ENCODE data around the gene UBAP1. TPM values are rescaled to one million over a fixed set of nuclear protein-coding genes. Genes with fewer than 3 reads are reported as not detected.
A peak's percentile ranks its signal among the peaks of the same experiment; 100 is the strongest.
"Not testable (repeated sequence)": the region's sequence is repeated elsewhere in the genome, so short reads cannot be mapped to it uniquely, and the experiment has no call there.

UBAP1 gene
- total RNA-seq, result 10 to 100 TPM; 31.6 to 38.8 TPM

DNA sequence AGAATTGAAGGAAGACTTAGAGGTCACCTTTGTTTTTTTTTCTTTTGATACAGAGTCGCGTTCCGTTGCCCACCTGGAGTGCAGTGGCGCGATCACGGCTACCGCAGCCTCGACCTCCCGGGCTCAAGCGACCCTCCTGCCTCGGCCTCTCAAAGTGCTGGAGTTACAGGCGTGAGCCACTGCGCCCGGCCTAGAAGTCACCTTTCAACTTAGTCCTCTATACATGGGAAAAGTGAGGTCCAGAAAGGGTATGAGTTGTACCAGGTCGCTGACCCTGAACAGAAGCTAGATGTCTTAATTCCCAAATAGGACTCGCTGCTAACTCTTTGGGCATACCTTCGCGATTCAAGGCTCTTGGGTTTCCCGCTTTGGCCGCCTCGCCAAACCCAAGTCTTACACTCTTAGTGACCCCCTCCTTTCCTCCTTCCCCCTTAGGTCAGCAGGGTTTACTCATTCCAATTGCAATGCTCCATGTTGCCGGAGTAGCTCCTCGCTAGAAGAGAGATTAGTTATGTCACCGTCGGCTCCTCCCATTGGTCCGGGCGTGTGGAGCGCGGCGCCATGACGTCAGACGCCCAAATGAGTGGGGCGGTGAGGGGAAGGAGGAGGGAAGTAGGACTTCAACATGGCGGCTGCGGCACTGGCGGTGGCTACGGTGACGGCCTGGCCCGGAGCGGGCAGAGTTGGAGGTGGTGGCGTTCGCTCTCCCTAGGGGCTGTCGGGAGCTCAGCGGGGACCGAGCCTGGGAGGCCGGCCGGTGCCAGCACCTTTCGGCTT is at the start of gene UBAP1:
Gene UBAP1 (plus strand): TSS at position 608 of the 777 bp plus-strand sequence. CDS start 41,872 bp downstream, outside the sequence.
- peaks cover 21% of the 10 kb centered on the region for H3K4me1 Mint-ChIP-seq
- DNase-seq, result peak; percentile 98
- H3K4me3 Mint-ChIP-seq, result peak within 1 kb of the TSS; percentile 94
- CTCF ChIA-PET, result interaction anchor here (0.7 to 1.5 kb wide), 5 partner anchors 8 to 365 kb away, joined by 3 to 7 read pairs (median 3); no protein-coding TSS in a partner anchor
- POLR2A ChIA-PET, result interaction anchor here (0.5 kb wide), 1 partner anchor 44 kb away, joined by 3 read pairs; no protein-coding TSS in a partner anchor
- H3K9me3 Mint-ChIP-seq, result no peaks in the 10 kb centered on the region
- H3K27me3 Mint-ChIP-seq, result no peaks in the 10 kb centered on the region
- H3K36me3 Mint-ChIP-seq (ENCODE audit: low read depth), result peaks cover 3% of the 10 kb centered on the region
- peak within 1 kb of the TSS; percentile 96 for H3K27ac Mint-ChIP-seq

DNA sequence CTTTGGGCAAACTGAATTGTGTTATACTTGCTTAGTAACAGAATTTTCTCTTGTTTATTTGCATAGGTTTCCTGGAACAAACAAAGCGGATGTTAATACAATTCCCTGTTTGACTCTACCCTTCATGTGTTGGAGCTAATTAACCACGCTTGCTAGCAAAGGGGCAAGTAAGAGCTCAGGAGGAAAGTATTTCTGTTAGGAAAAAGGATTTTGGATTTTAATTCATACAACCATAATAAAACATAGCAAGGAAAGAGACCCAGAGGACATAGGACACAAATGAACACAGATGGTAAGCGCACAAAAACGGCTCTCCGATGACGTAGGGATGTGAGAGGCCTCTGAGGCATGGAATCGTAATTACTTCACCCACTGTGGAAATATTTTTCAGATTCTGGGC is 47.3 kb upstream of the UBAP1 start:
- H3K27me3 Mint-ChIP-seq, result no peaks in the 10 kb centered on the region
- no peak for DNase-seq
- H3K27ac Mint-ChIP-seq, result no peak overlapping the region
- no peaks in the 10 kb centered on the region for H3K9me3 Mint-ChIP-seq
- H3K36me3 Mint-ChIP-seq (ENCODE audit: low read depth), result no peaks in the 10 kb centered on the region
- CTCF ChIA-PET, result no interaction called here
- H3K4me3 Mint-ChIP-seq, result no peak overlapping the region
- H3K4me1 Mint-ChIP-seq, result peaks cover 5% of the 10 kb centered on the region
- POLR2A ChIA-PET, result no interaction called here

DNA sequence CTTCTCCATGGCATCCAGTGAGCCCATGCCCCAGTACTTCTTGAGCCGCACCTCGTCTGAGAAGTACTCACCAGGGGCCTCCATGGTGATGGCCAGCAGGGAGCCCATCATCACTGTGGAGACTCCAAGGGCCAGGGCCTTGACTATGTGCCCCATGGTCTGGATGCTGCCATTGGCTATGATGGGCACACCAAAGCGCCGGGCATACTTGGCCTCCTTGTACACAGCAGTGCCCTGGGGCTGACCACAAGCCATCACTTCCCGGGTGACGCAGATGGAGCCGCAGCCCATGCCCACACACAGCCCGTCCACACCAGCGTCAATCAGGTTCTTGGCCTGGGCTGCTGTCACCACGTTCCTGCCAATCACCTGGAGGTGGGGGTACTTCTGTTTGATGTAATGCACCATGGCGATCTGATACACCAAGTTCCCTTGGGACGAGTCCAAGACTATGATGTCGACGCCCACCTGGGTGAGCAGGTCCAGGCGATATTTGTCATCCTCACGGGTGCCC is 45.4 kb upstream of the UBAP1 start:
- ChIA-PET POLR2A (no interaction called here), CTCF (interaction anchor here (0.6 to 1.0 kb wide), 3 partner anchors 12 to 19 kb away, joined by 3 read pairs; no protein-coding TSS in a partner anchor)
- no peaks in the 10 kb centered on the region for H3K36me3 Mint-ChIP-seq (ENCODE audit: low read depth)
- H3K9me3 Mint-ChIP-seq, result no peaks in the 10 kb centered on the region
- H3K4me1 Mint-ChIP-seq, result no peaks in the 10 kb centered on the region
- H3K27me3 Mint-ChIP-seq, result no peaks in the 10 kb centered on the region
- H3K4me3 Mint-ChIP-seq, result no peak overlapping the region
- no peak for DNase-seq
- H3K27ac Mint-ChIP-seq, result no peak overlapping the region

DNA sequence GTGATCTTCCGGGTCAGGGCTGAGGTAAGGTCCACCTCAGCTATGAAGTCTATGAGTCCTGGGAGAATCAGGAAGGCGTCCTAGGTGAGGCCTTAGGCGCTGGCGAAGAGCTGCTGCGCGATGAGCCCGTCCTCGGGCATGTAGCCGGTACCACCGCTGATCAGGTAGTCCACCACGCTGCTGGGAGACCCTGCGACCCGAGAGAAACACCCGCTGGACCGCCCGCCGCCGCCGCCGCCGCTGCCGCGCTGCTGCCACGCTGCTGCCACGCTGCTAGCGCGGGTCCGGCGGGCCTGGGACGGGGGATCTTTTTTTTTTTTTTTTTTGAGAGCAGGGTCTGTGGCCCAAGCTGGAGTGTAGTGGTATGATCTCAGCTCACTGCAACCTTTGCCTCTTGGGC is 44.3 kb upstream of the UBAP1 start:
- ChIA-PET CTCF (interaction anchor here (0.6 to 1.0 kb wide), 3 partner anchors 11 to 18 kb away, joined by 3 read pairs; no protein-coding TSS in a partner anchor), POLR2A (no interaction called here)
- H3K4me3 Mint-ChIP-seq, result no peak overlapping the region
- no peaks in the 10 kb centered on the region for H3K36me3 Mint-ChIP-seq (ENCODE audit: low read depth)
- no peak for DNase-seq
- no peak overlapping the region for H3K27ac Mint-ChIP-seq
- H3K9me3 Mint-ChIP-seq, result no peaks in the 10 kb centered on the region
- peaks cover 5% of the 10 kb centered on the region for H3K4me1 Mint-ChIP-seq
- no peaks in the 10 kb centered on the region for H3K27me3 Mint-ChIP-seq

DNA sequence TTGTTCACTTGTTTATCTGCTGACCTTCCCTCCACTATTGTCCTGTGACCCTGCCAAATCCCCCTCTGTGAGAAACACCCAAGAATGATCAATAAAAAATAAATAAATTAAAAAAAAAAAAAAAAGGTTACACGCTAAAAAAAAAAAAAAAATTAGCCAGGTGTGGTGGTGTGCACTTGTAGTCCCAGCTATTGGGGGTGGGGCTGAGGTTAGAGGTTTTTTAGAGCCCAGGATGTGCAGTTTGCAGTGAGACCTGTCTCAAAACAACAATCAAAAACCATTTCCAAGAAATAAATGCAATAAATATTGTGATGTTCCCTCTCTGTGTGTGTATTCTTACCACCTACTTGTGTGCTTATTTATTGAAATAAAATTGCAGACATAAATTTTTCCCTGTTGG is 40.2 kb upstream of the UBAP1 start:
- H3K9me3 Mint-ChIP-seq; H3K27me3 Mint-ChIP-seq; H3K4me3 Mint-ChIP-seq; H3K36me3 Mint-ChIP-seq (ENCODE audit: low read depth); POLR2A ChIA-PET; H3K4me1 Mint-ChIP-seq: not testable (repeated sequence)
- CTCF ChIA-PET, result interaction anchor here (0.6 kb wide), 1 partner anchor 80 kb away, joined by 4 read pairs; no protein-coding TSS in a partner anchor
- peak overlapping the region; percentile 69 for H3K27ac Mint-ChIP-seq
- DNase-seq, result peak; percentile 43

DNA sequence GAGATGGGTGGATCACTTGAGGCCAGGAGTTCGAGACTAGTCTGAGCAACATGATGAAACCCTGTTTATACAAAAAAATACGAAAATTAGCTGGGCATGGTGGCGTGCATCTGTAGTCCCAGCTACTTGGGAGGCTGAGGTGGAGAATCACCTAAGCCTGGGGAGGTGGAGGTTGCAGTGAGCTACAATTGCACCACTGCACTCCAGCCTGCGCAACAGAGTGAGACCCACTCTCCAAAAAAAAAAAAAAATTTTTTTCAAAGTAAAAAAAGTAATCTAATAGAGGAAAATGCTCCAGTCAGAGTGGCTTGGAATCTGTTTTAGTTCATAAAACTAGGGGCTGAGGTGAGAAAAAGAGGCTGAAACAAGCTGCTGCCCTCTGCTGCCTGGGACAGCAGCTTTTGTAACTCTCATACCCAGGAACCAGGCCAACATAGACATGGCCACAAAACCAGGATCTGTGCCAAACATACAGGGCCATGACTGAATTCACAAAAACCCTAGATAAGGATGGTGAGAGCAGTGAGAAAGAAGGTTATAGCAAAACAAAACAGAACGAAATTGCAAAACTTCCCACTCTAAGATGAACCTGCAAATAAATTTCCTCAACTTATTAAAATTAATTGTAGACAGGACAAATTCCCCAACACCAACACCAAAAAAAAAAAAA is 39.2 kb upstream of the UBAP1 start:
- Mint-ChIP-seq H3K4me3 (no peak overlapping the region), H3K9me3 (no peaks in the 10 kb centered on the region), H3K27me3 (no peaks in the 10 kb centered on the region), H3K27ac (no peak overlapping the region), H3K36me3 (ENCODE audit: low read depth) (no peaks in the 10 kb centered on the region), H3K4me1 (peaks cover 8% of the 10 kb centered on the region)
- POLR2A ChIA-PET, result no interaction called here
- CTCF ChIA-PET, result interaction anchor here (0.6 to 0.7 kb wide), 3 partner anchors 28 to 1942 kb away, joined by 3 read pairs; no protein-coding TSS in a partner anchor
- DNase-seq, result no peak

DNA sequence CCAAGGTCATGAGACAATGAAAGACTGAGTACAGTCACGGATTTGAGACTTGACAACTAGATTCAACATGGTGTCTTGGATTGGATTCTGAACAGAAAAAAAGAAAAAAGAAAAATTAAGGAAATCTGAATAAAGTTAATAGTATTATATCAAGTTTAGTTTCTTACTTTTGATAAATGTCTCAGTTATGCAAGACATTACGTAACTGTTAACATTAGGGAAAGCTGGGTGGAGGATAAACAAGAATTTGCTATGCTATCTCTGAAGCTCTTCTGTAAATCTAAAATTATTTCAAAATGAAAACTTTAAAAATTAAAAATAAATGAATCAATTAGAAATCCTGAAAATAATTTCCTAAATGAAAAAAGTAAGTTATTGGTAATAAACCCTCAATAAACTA is 38.0 kb upstream of the UBAP1 start:
- DNase-seq, result no peak
- ChIA-PET POLR2A (no interaction called here), CTCF (interaction anchor here (1.5 kb wide), 1 partner anchor 17 kb away, joined by 7 read pairs; no protein-coding TSS in a partner anchor)
- Mint-ChIP-seq H3K9me3 (no peaks in the 10 kb centered on the region), H3K4me3 (no peak overlapping the region), H3K4me1 (peaks cover 8% of the 10 kb centered on the region), H3K36me3 (ENCODE audit: low read depth) (no peaks in the 10 kb centered on the region), H3K27ac (no peak overlapping the region), H3K27me3 (no peaks in the 10 kb centered on the region)

DNA sequence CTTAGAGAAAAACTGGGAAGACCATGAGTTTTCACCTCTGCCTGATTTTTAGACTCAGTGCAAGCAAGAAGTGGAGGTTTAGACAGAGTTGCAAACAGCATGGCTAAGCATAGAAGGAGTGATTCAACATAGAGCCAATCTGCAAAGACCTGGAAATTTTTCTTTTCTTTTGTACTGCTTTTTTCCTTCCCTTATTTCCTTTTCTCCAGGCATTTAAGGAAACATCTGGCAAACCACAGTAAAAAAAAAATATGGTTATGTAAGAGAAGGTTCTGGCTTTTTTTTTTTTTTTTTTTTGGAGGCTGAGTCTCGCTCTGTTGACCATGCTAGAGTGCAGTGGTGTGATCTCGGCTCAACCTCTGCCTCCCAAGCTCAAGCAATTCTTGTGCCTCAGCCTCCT is 35.7 kb upstream of the UBAP1 start:
- no peak for DNase-seq
- ChIA-PET CTCF (interaction anchor here (0.6 to 0.7 kb wide), 2 partner anchors 93 to 645 kb away, joined by 3 read pairs; no protein-coding TSS in a partner anchor), POLR2A (no interaction called here)
- no peak overlapping the region for H3K27ac Mint-ChIP-seq
- H3K27me3 Mint-ChIP-seq, result no peaks in the 10 kb centered on the region
- no peak overlapping the region for H3K4me3 Mint-ChIP-seq
- H3K36me3 Mint-ChIP-seq (ENCODE audit: low read depth), result no peaks in the 10 kb centered on the region
- H3K9me3 Mint-ChIP-seq, result no peaks in the 10 kb centered on the region
- H3K4me1 Mint-ChIP-seq, result peaks cover 8% of the 10 kb centered on the region

DNA sequence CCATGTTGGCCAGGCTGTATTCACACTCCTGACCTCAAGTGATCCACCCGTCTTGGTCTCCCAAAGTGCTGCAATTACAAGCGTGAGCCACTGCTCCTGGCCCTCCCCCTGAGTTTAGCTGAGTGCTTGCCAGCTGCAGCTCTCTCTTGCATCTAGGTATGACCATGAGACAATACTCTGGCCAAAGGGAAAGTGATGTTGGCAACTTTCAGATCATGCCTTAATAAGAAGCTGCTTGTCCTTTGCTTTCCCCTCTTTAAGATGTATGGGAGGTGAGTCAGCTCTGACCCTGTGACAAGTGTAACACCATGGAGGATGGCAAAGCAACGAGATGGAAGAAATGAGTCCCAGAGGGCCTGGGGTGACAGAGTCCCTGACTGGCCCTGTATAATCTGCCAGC is 33.7 kb upstream of the UBAP1 start:
- ChIA-PET POLR2A (interaction anchor here (0.6 kb wide), 1 partner anchor 207 kb away, joined by 4 read pairs; no protein-coding TSS in a partner anchor), CTCF (interaction anchor here (0.5 to 1.5 kb wide), 6 partner anchors 11 to 223 kb away, joined by 3 to 5 read pairs (median 3); no protein-coding TSS in a partner anchor)
- peaks cover 3% of the 10 kb centered on the region for H3K27me3 Mint-ChIP-seq
- no peak overlapping the region for H3K27ac Mint-ChIP-seq
- no peak overlapping the region for H3K4me3 Mint-ChIP-seq
- no peaks in the 10 kb centered on the region for H3K4me1 Mint-ChIP-seq
- no peak for DNase-seq
- no peaks in the 10 kb centered on the region for H3K36me3 Mint-ChIP-seq (ENCODE audit: low read depth)
- H3K9me3 Mint-ChIP-seq, result no peaks in the 10 kb centered on the region

DNA sequence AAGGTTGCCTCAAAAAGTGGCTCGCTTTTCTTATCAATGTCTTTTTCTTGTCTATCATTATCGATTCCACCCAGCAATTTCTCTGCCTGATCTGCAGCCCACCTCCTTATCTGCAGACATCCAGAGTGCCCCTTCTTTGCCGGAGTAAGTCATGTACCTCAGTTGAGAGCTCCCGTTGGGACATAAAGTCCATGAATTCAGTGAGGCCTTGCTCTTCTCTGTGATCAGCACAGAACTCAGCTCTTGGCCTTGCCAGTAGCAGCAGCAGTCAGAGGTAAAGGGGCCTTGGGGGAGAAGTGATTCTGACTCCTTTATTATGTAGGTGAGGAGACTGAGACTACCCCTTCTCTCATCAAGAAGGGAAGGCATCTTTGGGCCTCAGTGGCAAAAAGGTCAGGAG is 27.4 kb upstream of the UBAP1 start:
- Mint-ChIP-seq H3K9me3 (no peaks in the 10 kb centered on the region), H3K27me3 (peaks cover 9% of the 10 kb centered on the region), H3K4me1 (no peaks in the 10 kb centered on the region), H3K27ac (no peak overlapping the region), H3K36me3 (ENCODE audit: low read depth) (no peaks in the 10 kb centered on the region), H3K4me3 (no peak overlapping the region)
- ChIA-PET CTCF (interaction anchor here (0.6 kb wide), 1 partner anchor 135 kb away, joined by 3 read pairs; no protein-coding TSS in a partner anchor), POLR2A (no interaction called here)
- no peak for DNase-seq

DNA sequence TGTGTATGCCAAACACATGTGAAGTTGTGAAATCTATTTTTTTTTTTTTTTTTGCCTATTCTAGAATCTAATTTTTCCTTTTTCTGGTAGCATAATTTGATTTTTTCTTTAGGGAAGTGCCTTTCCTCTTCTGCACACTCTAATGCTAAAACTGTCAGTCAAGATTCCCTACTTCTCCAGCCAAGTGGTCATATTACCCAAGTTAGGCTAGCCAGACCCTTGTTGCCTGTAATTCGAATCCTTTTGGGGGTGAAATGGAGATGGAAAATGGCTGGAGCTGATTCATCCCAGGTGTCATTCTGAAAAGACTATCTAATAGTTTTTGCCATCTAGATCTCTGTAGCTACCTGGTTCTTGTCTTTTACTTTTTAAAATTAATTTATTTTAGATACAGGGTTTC is 24.8 kb upstream of the UBAP1 start:
- no peaks in the 10 kb centered on the region for H3K9me3 Mint-ChIP-seq
- no peak for DNase-seq
- H3K27ac Mint-ChIP-seq, result no peak overlapping the region
- POLR2A ChIA-PET, result no interaction called here
- peaks cover 9% of the 10 kb centered on the region for H3K27me3 Mint-ChIP-seq
- H3K4me1 Mint-ChIP-seq, result no peaks in the 10 kb centered on the region
- CTCF ChIA-PET, result interaction anchor here (0.6 kb wide), 1 partner anchor 89 kb away, joined by 4 read pairs; no protein-coding TSS in a partner anchor
- H3K36me3 Mint-ChIP-seq (ENCODE audit: low read depth), result no peaks in the 10 kb centered on the region
- H3K4me3 Mint-ChIP-seq, result no peak overlapping the region

DNA sequence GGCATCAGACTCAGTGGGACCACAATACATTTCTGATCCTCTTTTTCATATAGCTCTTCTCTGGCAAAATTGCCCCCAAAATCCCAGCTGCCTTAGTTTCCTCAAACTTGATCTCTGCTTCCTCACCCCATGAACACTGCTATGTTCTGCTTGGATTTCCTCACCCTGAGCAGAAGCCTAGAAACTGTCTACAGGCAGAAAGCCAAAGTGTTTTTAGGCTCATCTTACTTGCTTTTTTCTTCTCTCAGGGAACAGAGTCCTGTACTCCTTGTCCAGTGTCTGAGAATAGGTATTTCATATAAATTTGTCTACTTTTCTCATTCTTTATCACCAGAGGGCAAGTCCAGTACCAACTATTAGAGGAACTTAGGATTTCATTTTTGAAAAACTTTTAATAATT is 21.5 kb upstream of the UBAP1 start:
- DNase-seq, result no peak
- Mint-ChIP-seq H3K4me1 (no peaks in the 10 kb centered on the region), H3K27ac (no peak overlapping the region), H3K9me3 (no peaks in the 10 kb centered on the region), H3K4me3 (no peak overlapping the region), H3K27me3 (peaks cover 3% of the 10 kb centered on the region), H3K36me3 (ENCODE audit: low read depth) (no peaks in the 10 kb centered on the region)
- POLR2A ChIA-PET, result no interaction called here
- CTCF ChIA-PET, result interaction anchor here (1.0 to 1.6 kb wide), 2 partner anchors 13 to 16 kb away, joined by 5 to 7 read pairs; no protein-coding TSS in a partner anchor

DNA sequence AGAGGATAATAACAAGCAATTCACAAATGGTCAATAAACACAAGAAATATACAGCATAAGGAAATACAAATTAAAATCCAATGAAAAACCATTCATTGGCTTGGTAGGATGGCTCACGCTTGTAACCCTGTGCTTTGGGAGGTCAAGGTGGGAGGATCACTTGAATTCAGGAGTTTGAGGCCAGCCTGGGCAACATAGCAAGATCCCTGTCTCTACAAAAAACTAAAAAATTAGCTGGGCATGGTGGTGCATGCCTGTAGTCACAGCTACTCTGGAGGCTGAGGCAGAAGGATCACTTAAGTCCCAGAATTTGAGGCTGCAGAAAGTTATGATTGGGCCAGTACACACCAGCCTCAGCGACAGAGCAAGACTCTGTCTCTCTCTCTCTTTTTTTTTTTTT is 20.9 kb upstream of the UBAP1 start:
- Mint-ChIP-seq H3K4me1 (no peaks in the 10 kb centered on the region), H3K9me3 (no peaks in the 10 kb centered on the region), H3K27ac (no peak overlapping the region), H3K36me3 (ENCODE audit: low read depth) (no peaks in the 10 kb centered on the region), H3K27me3 (peaks cover 3% of the 10 kb centered on the region), H3K4me3 (no peak overlapping the region)
- POLR2A ChIA-PET, result no interaction called here
- DNase-seq, result no peak
- CTCF ChIA-PET, result interaction anchor here (1.0 to 1.2 kb wide), 2 partner anchors 10 to 16 kb away, joined by 4 to 7 read pairs; no protein-coding TSS in a partner anchor
